Omental fat pad (tissue), 4 donors: Measurements from ENCODE around the gene POLH. TPM values are rescaled to one million over a fixed set of nuclear protein-coding genes. Genes with fewer than 3 reads are reported as not detected.

Experiments used
- ATAC-seq: fragments of 150-250 bp; one replicate; pipeline ENCODE4 v1.9.1; 2016; ENCODE audit warnings: mild to moderate bottlenecking, moderate library complexity; ENCODE audit not compliant: low FRiP score
- DNase-seq: peaks from one replicate; pipeline ENCODE4 v3.0.0-alpha.2; 2019; ENCODE audit warnings: low spot score
- total RNA-seq, 4 donors: library from RNA; depleted of rRNA; stranded (reverse); fragments of >200 nt; gene quantifications; one replicate each; pipeline ENCODE4 v1.1.0, GENCODE V29; 2016
- TF ChIP-seq, protein P1 (sequence below), 3 donors: fragments of 450-650 bp; IDR thresholded peaks; one replicate each; pipeline ENCODE4 v1.5.1; 2016 to 2017; ENCODE audit warnings: antibody characterized with exemption in 3 of 3, mild to moderate bottlenecking in 3 of 3, moderate library complexity in 2 of 3

Gene POLH
- total RNA-seq, 4 donors from 2014 or later, result 8.3 to 11.0 (median 9.2) TPM

DNA sequence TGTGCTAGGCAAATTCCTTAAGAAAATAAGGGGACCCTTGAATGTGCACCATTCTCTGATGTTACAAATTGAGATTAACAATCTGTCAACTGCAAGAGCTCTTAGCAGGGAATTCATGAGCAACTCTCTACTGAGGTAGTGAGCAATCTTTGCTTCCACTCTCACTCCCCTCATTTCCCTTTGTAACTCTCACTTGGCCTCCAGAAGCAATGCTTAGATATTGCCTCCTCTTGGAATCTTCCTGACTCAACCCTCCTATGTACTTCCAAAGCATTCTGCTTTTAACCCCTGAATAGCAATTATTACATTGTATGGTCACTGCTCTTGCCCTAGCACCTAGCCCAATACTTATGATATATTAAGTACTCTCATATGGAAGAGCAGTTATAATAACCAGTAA lies 16.7 kb upstream of the POLH start:
- TF ChIP-seq, protein P1, sequence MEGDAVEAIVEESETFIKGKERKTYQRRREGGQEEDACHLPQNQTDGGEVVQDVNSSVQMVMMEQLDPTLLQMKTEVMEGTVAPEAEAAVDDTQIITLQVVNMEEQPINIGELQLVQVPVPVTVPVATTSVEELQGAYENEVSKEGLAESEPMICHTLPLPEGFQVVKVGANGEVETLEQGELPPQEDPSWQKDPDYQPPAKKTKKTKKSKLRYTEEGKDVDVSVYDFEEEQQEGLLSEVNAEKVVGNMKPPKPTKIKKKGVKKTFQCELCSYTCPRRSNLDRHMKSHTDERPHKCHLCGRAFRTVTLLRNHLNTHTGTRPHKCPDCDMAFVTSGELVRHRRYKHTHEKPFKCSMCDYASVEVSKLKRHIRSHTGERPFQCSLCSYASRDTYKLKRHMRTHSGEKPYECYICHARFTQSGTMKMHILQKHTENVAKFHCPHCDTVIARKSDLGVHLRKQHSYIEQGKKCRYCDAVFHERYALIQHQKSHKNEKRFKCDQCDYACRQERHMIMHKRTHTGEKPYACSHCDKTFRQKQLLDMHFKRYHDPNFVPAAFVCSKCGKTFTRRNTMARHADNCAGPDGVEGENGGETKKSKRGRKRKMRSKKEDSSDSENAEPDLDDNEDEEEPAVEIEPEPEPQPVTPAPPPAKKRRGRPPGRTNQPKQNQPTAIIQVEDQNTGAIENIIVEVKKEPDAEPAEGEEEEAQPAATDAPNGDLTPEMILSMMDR (IDR thresholded peaks at IDR 0.05), result no peak
- DNase-seq (no peak), ATAC-seq (no peak)

DNA sequence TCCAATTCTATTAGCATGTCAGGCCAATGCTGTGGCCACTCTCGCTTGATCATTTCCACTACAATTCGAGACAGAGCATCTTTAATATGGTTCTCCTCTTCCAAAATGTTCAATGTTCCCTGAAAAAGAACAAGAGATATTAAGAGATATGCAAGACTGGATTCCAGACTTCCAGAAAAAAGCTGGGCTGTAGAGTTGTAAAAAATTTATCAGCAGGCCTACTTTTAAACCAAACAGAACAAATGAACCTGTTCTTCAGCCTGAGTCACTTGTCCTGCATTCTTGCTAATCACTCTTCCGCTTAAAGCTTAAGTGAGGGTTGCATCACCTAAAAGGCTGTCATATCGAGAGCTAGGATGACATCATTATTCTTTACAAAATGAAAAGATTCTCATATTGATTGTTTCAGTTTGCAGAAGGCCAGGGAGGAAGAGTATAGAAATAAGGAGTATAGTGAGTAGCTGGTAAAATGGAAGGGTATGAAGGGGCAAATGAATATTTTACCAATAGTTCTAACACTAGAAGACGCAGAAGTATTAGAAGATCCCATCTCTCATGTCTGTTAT lies 5.0 kb upstream of the POLH start:
- DNase-seq (no peak), ATAC-seq (no peak)
- TF ChIP-seq, protein P1 (IDR thresholded peaks at IDR 0.05), result no peak

- TF ChIP-seq, protein P1 (IDR thresholded peaks at IDR 0.05), result no peak
- DNase-seq, result no peak
- no peak for ATAC-seq
These were observed 4.0 kb upstream of the POLH start for GRCh38 chr6:43572015-43572414.

DNA sequence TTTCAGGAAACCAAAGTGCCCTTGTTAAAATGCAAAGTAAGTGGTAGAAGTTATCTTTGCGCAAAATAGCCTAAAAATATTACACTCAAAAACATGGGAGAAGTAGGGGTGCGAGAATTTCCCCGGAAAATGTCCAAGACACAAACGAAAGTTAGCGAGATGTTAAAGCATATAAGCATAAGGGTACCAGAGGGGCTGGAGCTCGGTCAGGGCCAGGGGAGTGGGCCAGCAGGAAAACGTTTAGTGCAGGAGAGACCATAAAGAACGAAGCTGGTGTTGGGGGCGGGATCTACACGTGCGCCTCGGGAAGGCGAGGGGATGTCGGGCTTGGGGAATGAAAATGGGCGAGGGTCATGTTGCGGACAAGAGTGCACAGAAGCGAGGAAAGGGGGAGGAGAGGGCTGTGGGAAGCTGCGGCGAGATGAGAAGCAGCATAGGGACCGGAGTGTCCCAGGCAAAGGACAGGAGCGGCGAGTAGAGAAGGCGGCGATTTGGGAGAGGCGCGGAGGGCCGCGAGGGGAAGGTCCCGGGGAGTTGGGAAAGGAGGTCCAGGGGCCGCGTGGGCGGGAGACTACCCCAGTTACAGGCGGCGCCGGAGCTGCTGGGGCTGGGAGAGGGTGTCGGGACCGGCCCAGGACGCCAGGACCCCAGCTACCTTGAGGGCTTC lies 747 bp upstream of the POLH start:
- ATAC-seq, result peak; percentile 76
- peak; percentile 58 for DNase-seq
- TF ChIP-seq, protein P1 (IDR thresholded peaks at IDR 0.05), result no peak

DNA sequence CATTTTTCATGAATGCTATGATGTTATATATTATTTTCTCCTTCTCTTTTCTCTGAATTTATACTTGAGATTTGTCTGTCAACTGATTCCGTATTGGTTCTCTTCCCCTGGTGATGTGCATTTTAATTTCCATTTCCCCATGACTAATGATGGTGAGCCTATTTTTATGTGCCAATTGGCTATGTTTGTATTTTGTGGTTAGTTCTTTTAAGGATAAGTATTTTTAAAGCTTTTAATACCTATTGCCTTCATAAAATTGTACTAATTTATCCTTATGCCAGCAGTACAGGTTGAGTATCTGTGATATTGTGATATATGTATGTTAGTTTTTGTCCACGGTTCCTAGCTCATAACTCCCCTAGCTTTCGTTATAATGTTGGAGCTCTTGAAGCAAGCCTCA lies 2.8 kb downstream of the POLH start:
- TF ChIP-seq, protein P1 (IDR thresholded peaks at IDR 0.05), result no peak
- ATAC-seq (no peak), DNase-seq (no peak)

GRCh38 chr6:43579171-43579570 lies 3.2 kb downstream of the POLH start:
- TF ChIP-seq, protein P1 (IDR thresholded peaks at IDR 0.05), result no peak
- ATAC-seq (no peak), DNase-seq (no peak)

DNA sequence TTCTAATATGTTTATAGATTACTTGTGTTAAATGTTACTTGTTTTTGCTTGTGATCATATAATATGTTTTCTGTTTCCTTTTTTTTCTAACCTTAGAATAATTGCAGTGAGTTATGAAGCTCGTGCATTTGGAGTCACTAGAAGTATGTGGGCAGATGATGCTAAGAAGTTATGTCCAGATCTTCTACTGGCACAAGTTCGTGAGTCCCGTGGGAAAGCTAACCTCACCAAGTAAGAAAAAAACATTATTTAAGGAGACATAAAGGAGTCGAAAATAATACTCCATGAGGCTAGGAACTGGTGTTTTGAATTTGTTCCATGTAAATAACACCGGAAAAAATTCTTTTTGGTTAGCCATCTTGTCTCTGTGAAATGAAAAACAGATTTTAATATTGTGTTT lies 6.9 kb downstream of the POLH start:
- no peak for ATAC-seq
- no peak for DNase-seq
- TF ChIP-seq, protein P1 (IDR thresholded peaks at IDR 0.05), result no peak
